Left lung (tissue), 10 donors: ENCODE measurements around the gene EPO. TPM values are rescaled to one million over a fixed set of nuclear protein-coding genes. Genes with fewer than 3 reads are reported as not detected.

Experiments used
- ATAC-seq: fragments of 200-7000 bp; cut with Tn5 transposase; one replicate; pipeline ENCODE4 v1.9.1; 2020; ENCODE audit warnings: moderate library complexity
- DNase-seq, 4 donors: peaks; one replicate each; pipeline ENCODE4 v3.0.0-alpha.2; 2013 to 2020
- H3K27ac ChIP-seq, 2 donors: fragments of 200-600 bp; sonication (generic) in 1 of 2; one replicate each; pipeline versions ENCODE4 v1.5.0 to v1.8.0; 2020 to 2021
- H3K27me3 ChIP-seq, 2 donors: fragments of 200-600 bp; sonication (generic) in 1 of 2; one replicate each; pipeline versions ENCODE4 v1.5.0 to v1.8.0; 2020 to 2021
- H3K36me3 ChIP-seq, 2 donors: fragments of 200-600 bp; sonication (generic) in 1 of 2; one replicate each; pipeline versions ENCODE4 v1.5.0 to v1.8.0; 2020 to 2021
- H3K4me1 ChIP-seq, 2 donors: fragments of 200-600 bp; one replicate each; pipeline ENCODE4 v1.8.0; 2021
- H3K4me3 ChIP-seq, 2 donors: fragments of 200-600 bp; sonication (generic) in 1 of 2; one replicate each; pipeline versions ENCODE4 v1.5.0 to v1.8.0; 2020 to 2021; ENCODE audit warnings: mild to moderate bottlenecking in 1 of 2
- H3K9me3 ChIP-seq, 2 donors: fragments of 200-600 bp; sonication (generic) in 1 of 2; one replicate each; pipeline versions ENCODE4 v1.5.0 to v1.8.0; 2020 to 2021
- intact Hi-C, 2 donors: fragments of 100-400 bp; cut with DNase I; formaldehyde crosslinking; loops; one replicate each; pipeline versions ENCODE4 v1.11.2 to v1.14.2; 2022
- polyA plus RNA-seq, 6 donors: library from polyadenylated mRNA; unstranded; fragments of 120-200 nt; gene quantifications; one replicate each; pipeline ENCODE4 v1.2.1, GENCODE V29; 2013; ENCODE audit not compliant: insufficient read length in 6 of 6
- total RNA-seq, 2 donors: library from RNA; stranded (reverse); fragmentation: NEBNext Ultra II Directional; extraction: Animal tissue kit (Norgen Biotek cat#: 25700); gene quantifications; one replicate each; pipeline ENCODE4 v1.2.1, GENCODE V29; 2021
- TF ChIP-seq, protein P1 (sequence below), 2 donors: fragments of 200-600 bp; sonication (generic) in 1 of 2; IDR thresholded peaks; one replicate each; pipeline versions ENCODE4 v1.5.0 to v1.8.0; 2021; ENCODE audit warnings: antibody characterized with exemption in 2 of 2
- donor health status: DM: no; HTN: yes; CAD: no.
- donor health status: DM: no; HTN: no; CAD: no.

The EPO gene
- total and polyA plus RNA-seq, 8 donors: 0.20 to 0.34 (median 0.28) TPM; not detected in 5

DNA sequence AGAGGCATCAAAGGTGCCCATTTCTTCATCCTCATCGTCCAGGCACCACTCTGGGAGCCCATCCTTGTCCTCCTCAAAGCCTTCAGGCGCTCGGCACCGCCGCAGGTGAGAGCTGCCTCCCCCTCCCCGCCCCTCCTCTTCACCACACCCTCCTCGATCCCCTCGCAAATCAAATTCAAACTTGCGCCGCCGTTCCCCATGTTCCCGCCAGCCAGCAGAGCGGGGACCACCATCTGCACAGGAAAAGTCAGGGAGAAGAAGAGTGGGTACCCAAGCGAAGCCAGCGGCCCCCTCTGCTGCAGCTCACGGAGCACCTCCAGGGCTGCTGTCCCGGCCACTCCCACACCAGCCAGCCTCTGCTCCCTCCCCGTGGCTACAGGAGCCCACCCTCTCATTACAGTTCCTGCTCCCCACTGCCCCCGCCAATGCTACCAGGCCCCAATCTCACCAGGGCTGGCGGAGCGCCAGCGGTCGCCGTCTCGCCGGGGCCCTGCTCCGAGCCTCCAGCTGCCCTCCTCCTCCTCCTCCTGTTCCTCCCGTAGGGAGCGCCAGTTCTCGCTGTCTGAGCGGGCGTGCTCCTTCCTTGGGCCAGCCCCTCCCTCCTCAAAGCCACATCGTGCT is 34.0 kb upstream of the EPO start:
- Histone ChIP-seq H3K27ac (no peak overlapping the region), H3K9me3 (no peaks in the 10 kb centered on the region), H3K27me3 (no peaks in the 10 kb centered on the region), H3K4me3 (no peak overlapping the region), H3K36me3 (peaks cover 0 to 80% of the 10 kb centered on the region in 2 donors), H3K4me1 (peaks cover 3 to 6% of the 10 kb centered on the region in 2 donors)
- intact Hi-C loops: loop anchor here in 1 of 2 donors (10.0 kb wide), 1 partner anchor 212 kb away; the partner anchor contains the start of gene TSC22D4
- ATAC-seq: no peak
- TF ChIP-seq, protein P1, sequence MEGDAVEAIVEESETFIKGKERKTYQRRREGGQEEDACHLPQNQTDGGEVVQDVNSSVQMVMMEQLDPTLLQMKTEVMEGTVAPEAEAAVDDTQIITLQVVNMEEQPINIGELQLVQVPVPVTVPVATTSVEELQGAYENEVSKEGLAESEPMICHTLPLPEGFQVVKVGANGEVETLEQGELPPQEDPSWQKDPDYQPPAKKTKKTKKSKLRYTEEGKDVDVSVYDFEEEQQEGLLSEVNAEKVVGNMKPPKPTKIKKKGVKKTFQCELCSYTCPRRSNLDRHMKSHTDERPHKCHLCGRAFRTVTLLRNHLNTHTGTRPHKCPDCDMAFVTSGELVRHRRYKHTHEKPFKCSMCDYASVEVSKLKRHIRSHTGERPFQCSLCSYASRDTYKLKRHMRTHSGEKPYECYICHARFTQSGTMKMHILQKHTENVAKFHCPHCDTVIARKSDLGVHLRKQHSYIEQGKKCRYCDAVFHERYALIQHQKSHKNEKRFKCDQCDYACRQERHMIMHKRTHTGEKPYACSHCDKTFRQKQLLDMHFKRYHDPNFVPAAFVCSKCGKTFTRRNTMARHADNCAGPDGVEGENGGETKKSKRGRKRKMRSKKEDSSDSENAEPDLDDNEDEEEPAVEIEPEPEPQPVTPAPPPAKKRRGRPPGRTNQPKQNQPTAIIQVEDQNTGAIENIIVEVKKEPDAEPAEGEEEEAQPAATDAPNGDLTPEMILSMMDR (IDR thresholded peaks at IDR 0.05): no peak
- peak in 1 of 4 donors; percentile 65 for DNase-seq

DNA sequence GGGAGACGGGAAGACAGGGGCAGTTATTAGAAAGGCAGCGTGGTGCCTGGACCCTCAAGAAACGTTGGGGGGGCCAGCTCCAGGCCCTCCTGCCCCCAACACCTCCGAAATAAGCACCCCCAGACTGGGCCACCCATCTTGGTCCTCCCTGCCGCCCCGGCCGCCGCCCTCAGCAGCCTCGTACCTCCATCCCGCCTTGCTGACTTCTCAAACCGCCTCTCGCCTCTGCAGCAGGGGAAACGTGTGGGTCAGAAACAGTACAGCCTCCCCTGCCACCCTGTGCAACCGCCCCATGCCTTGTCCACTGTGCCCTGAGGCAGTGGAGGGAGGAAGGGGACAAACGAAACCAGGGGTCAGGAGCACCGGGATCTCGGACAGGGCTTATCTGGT is 33.5 kb upstream of the EPO start:
- intact Hi-C loops: loop anchor here in 1 of 2 donors (10.0 kb wide), 1 partner anchor 212 kb away; the partner anchor contains the start of gene TSC22D4
- no peaks in the 10 kb centered on the region for H3K27me3 ChIP-seq
- no peak for ATAC-seq
- TF ChIP-seq, protein P1 (IDR thresholded peaks at IDR 0.05): no peak
- peak in 1 of 4 donors; percentile 63 for DNase-seq
- H3K27ac ChIP-seq: no peak overlapping the region
- peaks cover 0 to 75% of the 10 kb centered on the region in 2 donors for H3K36me3 ChIP-seq
- H3K4me3 ChIP-seq: no peak overlapping the region
- H3K4me1 ChIP-seq: peaks cover 8 to 11% of the 10 kb centered on the region in 2 donors
- H3K9me3 ChIP-seq: no peaks in the 10 kb centered on the region

DNA sequence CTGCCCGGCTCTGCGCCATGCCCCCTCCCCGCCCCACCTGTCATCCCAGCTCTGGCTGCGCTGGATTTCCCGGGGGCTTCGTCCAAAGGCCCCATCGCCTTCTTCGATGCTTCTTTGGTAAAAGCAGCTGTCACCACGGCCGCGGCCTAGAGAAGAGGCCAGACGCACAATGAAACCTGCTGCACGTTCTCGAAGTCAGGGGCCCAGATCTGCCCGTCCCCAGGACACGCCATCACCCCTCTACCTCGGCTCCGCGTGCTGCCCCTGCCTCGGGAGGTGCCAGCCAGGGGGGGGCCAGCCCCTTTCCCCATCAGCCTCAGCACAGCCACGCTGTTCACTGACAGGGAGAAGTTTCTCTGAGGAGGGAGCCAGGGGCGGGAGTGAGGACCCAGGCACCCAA is 33.0 kb upstream of the EPO start:
- ATAC-seq (no peak), DNase-seq (peak in 1 of 4 donors; percentile 69)
- H3K36me3 ChIP-seq: peaks cover 0 to 70% of the 10 kb centered on the region in 2 donors
- H3K4me3 ChIP-seq: no peak overlapping the region
- no peaks in the 10 kb centered on the region for H3K27me3 ChIP-seq
- no peak overlapping the region for H3K27ac ChIP-seq
- intact Hi-C loops: loop anchor here in 1 of 2 donors (10.0 kb wide), 1 partner anchor 212 kb away; the partner anchor contains the start of gene TSC22D4
- no peaks in the 10 kb centered on the region for H3K9me3 ChIP-seq
- H3K4me1 ChIP-seq: peaks cover 13 to 15% of the 10 kb centered on the region in 2 donors
- TF ChIP-seq, protein P1 (IDR thresholded peaks at IDR 0.05): no peak

DNA sequence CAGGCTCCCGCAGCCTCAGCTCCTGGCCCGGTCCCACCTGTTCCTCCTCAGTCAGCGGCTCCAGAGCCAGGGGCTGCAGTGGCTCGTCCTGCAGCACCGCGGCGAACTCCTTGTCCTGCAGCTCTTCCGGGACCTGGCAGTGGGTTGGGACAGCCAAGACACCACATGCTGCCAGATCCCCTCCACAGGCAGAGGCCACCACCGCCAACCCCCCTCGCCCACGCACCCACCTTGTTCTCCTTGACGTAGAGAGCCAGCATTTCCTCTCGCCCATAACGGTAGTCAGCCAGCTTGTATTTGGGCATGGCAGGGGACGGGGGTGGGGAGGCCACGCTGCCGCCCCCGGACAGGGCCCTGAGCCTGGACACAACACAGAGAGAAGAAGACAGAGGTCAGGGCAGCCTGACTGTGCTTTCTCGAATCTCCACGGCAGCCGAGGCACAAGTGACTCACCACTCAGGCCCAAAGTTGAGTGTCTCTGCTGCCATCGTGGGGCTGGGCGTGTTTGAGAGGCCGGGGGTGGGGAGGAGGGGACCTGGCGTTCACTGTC is 32.4 kb upstream of the EPO start:
- Histone ChIP-seq H3K36me3 (peaks cover 0 to 65% of the 10 kb centered on the region in 2 donors), H3K9me3 (no peaks in the 10 kb centered on the region), H3K27ac (no peak overlapping the region), H3K4me1 (peaks cover 18 to 21% of the 10 kb centered on the region in 2 donors), H3K27me3 (no peaks in the 10 kb centered on the region), H3K4me3 (no peak overlapping the region)
- DNase-seq (peak in 1 of 4 donors; percentile 65), ATAC-seq (peak; percentile 42)
- intact Hi-C loops: loop anchor here in 1 of 2 donors (10.0 kb wide), 1 partner anchor 213 kb away; the partner anchor contains the start of gene TSC22D4
- TF ChIP-seq, protein P1 (IDR thresholded peaks at IDR 0.05): no peak

DNA sequence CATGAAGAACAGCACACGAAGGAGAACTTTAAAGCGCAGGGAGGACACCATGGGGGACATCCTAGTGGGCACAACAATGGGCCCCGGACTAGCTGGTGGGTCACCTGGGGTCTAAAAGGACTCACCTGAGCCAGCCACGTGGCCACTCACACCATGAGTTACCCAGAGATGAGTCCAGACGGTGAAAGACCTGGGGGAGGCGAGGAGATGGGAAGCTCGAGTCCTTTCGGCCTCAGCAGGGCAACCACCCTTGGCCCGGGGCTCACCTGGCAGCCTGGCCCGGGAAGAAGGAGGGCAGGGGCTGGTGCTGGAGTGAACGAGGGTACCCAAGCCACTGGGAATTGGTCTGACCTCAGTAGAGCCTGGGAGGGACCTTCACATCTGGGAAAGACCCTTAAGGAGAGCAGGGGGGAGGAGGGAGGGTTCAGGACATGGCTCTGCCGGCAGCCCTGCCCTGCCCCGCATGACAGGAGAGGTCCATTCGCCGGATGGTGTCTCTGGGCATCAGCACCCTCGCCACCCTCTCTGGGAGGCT is 31.9 kb upstream of the EPO start:
- Histone ChIP-seq H3K27ac (no peak overlapping the region), H3K9me3 (no peaks in the 10 kb centered on the region), H3K4me1 (peaks cover 20 to 27% of the 10 kb centered on the region in 2 donors), H3K27me3 (no peaks in the 10 kb centered on the region), H3K36me3 (peaks cover 0 to 59% of the 10 kb centered on the region in 2 donors), H3K4me3 (no peak overlapping the region)
- DNase-seq (peak in 1 of 4 donors; percentile 52), ATAC-seq (no peak)
- intact Hi-C loops: loop anchor here in 1 of 2 donors (10.0 kb wide), 1 partner anchor 214 kb away; the partner anchor contains the start of gene TSC22D4
- TF ChIP-seq, protein P1 (IDR thresholded peaks at IDR 0.05): no peak
